A549 (cell line): ENCODE data around the gene MTPN. TPM values are rescaled to one million over a fixed set of nuclear protein-coding genes. Genes with fewer than 3 reads are reported as not detected.

Source experiments
- ATAC-seq, 2 experiments: fragments of 200-7000 bp in 1 of 2; fragments of >200 bp in 1 of 2; cut with Nextera tagmentation in 1 of 2; cut with Tn5 transposase in 1 of 2; 3 replicates each; pipeline versions ENCODE4 v1.8.0 to v1.9.1; 2018 to 2020; ENCODE audit warnings: mild to moderate bottlenecking in 1 of 2, moderate library complexity in 1 of 2
- CTCF ChIA-PET: fragments of 300-600 bp; sonication (Branson Sonifier 250); formaldehyde crosslinking; extraction: SDS; loops from one replicate; lab custom pipeline; 2021; ENCODE audit warnings: antibody characterized with exemption, inconsistent platforms; lab: Yijun Ruan, JAX
- POLR2A ChIA-PET: fragments of 350-600 bp; formaldehyde crosslinking; extraction: SDS; loops from one replicate; lab custom pipeline; 2021; ENCODE audit warnings: antibody characterized with exemption, inconsistent platforms; lab: Yijun Ruan, JAX
- DNase-seq, 2 experiments: peaks; one replicate each; pipeline versions ENCODE4 v3.0.0 to v3.0.0-alpha.2; 2011 to 2016; ENCODE audit warnings: low read depth in 1 of 2, low spot score in 1 of 2
- FAIRE-seq: peaks from 2 replicates; lab custom pipeline; 2011; peaks lifted over from hg19 to GRCh38; lab: Jason Lieb, UNC
- H3K27ac ChIP-seq, 2 experiments: fragments of >200 bp; sonication (Bioruptor Twin); formaldehyde crosslinking; 3 replicates each; pipeline ENCODE4 v1.5.1; 2016 to 2017
- H3K4me1 ChIP-seq: fragments of >200 bp; sonication (Bioruptor Twin); formaldehyde crosslinking; 3 replicates; pipeline ENCODE4 v1.6.1; 2016
- H3K4me2 ChIP-seq: fragments of >200 bp; sonication (Bioruptor Twin); formaldehyde crosslinking; 3 replicates; pipeline ENCODE4 v1.6.1; 2016
- H3K4me3 ChIP-seq: fragments of >200 bp; sonication (Bioruptor Twin); formaldehyde crosslinking; 3 replicates; pipeline ENCODE4 v1.5.1; 2016
- H3K9me3 ChIP-seq: fragments of >200 bp; sonication (Bioruptor Twin); formaldehyde crosslinking; 3 replicates; pipeline ENCODE4 v1.6.1; 2016
- ATOH8 ChIP-seq: fragments of 250-450 bp; sonication (Bioruptor Pico); IDR thresholded peaks from 2 replicates; pipeline ENCODE4 v1.5.0; 2020; ENCODE audit warnings: low read depth, mild to moderate bottlenecking, moderate library complexity
- BHLHE40 ChIP-seq: IDR thresholded peaks from 2 replicates; pipeline ENCODE4 v1.6.1; 2012; ENCODE audit warnings: low read depth, low read length, inconsistent platforms
- CHD2 ChIP-seq: fragments of 150-350 bp; IDR thresholded peaks from 2 replicates; pipeline ENCODE4 v1.6.1; 2014; ENCODE audit warnings: low read length; ENCODE audit not compliant: partially characterized antibody
- CTCF ChIP-seq: fragments of >200 bp; sonication (Bioruptor Twin); formaldehyde crosslinking; IDR thresholded peaks from 3 replicates; pipeline ENCODE4 v1.5.1; 2016
- EHF ChIP-seq: fragments of 250-450 bp; sonication (Bioruptor Pico); IDR thresholded peaks from 2 replicates; pipeline ENCODE4 v1.5.0; 2020; ENCODE audit warnings: mild to moderate bottlenecking
- EP300 ChIP-seq, 2 experiments: fragments of >200 bp; sonication (Bioruptor Twin); formaldehyde crosslinking; IDR thresholded peaks; 2 replicates in 1 of 2; 3 replicates in 1 of 2; pipeline ENCODE4 v1.6.1; 2016 to 2017
- FOSB ChIP-seq: fragments of 250-450 bp; sonication (Bioruptor Pico); IDR thresholded peaks from 2 replicates; pipeline ENCODE4 v1.5.0; 2020; ENCODE audit warnings: mild to moderate bottlenecking, moderate library complexity
- FOSL2 ChIP-seq, 2 experiments: fragments of 450-650 bp in 1 of 2; fragments of >200 bp in 1 of 2; sonication (Bioruptor Twin) in 1 of 2; formaldehyde crosslinking; IDR thresholded peaks; 2 replicates each; pipeline versions ENCODE4 v1.5.0 to v1.6.1; 2016 to 2020; ENCODE audit warnings: mild to moderate bottlenecking in 1 of 2, moderate library complexity in 1 of 2
- HOXA7 ChIP-seq: fragments of 250-450 bp; sonication (Bioruptor Pico); IDR thresholded peaks from 2 replicates; pipeline ENCODE4 v1.5.0; 2020; ENCODE audit warnings: mild to moderate bottlenecking, moderate library complexity
- HOXB13 ChIP-seq: fragments of 250-450 bp; sonication (Bioruptor Pico); IDR thresholded peaks from 2 replicates; pipeline ENCODE4 v1.5.0; 2020; ENCODE audit warnings: low read depth, mild to moderate bottlenecking, moderate library complexity
- MAFK ChIP-seq: fragments of 450-650 bp; IDR thresholded peaks from 2 replicates; pipeline ENCODE4 v1.6.1; 2014; ENCODE audit not compliant: partially characterized antibody
- MAZ ChIP-seq: fragments of 150-350 bp; IDR thresholded peaks from 2 replicates; pipeline ENCODE4 v1.6.1; 2014; ENCODE audit warnings: antibody characterized with exemption, low read depth, low read length, borderline replicate concordance
- NR3C1 ChIP-seq: fragments of >200 bp; sonication (Bioruptor Twin); formaldehyde crosslinking; IDR thresholded peaks from 3 replicates; pipeline ENCODE4 v1.6.1; 2017
- POLR2AphosphoS2 ChIP-seq: conservative IDR thresholded peaks from 2 replicates; pipeline ENCODE4 v1.6.1; 2012; ENCODE audit warnings: low read length, improper control_type of control experiment, inconsistent platforms
- RNF2 ChIP-seq: fragments of 200-600 bp; sonication (generic); IDR thresholded peaks from 2 replicates; pipeline ENCODE4 v1.6.1; 2016; ENCODE audit warnings: low read depth, mild to moderate bottlenecking, antibody characterized with exemption, moderate library complexity, borderline replicate concordance
- SMC3 ChIP-seq: fragments of >200 bp; sonication (Bioruptor Twin); formaldehyde crosslinking; IDR thresholded peaks from 3 replicates; pipeline ENCODE4 v1.6.1; 2018; ENCODE audit warnings: inconsistent platforms
- SREBF2 ChIP-seq: fragments of 450-650 bp; IDR thresholded peaks from 2 replicates; pipeline ENCODE4 v1.6.1; 2014; ENCODE audit warnings: mild to moderate bottlenecking, moderate library complexity
- TFCP2L1 ChIP-seq: fragments of 250-450 bp; sonication (Bioruptor Pico); IDR thresholded peaks from 2 replicates; pipeline ENCODE4 v1.5.0; 2021; ENCODE audit warnings: mild to moderate bottlenecking
- ZC3H11A ChIP-seq: fragments of 450-650 bp; IDR thresholded peaks from 2 replicates; pipeline ENCODE4 v1.6.1; 2014; ENCODE audit warnings: antibody characterized with exemption, mild to moderate bottlenecking
- WGBS: methylation state at CpG from one replicate; pipeline ENCODE4 v1.1.6; 2017; ENCODE audit errors: missing lambda C conversion rate; 5-methylcytosine and 5-hydroxymethylcytosine counted together
- polyA plus RNA-seq, 4 experiments: library from polyadenylated mRNA; depleted of rRNA in 3 of 4; stranded (reverse); fragments of >200 nt; fragmentation: RNase III in 1 of 4; extraction: RNeasy Plus Mini Kit Qiagen cat#74134 plus additional on column Dnase treatment in 1 of 4; gene quantifications; 2 replicates in 3 of 4; 3 replicates in 1 of 4; pipeline ENCODE4 v1.2.3, GENCODE V29; 2011 to 2017

The MTPN gene
- polyA plus RNA-seq, 2 of the 4 experiments (the other 2 are of a cell fraction), result 147 to 206 TPM

- Histone ChIP-seq H3K9me3 (no peaks in the 10 kb centered on the region), H3K4me1 (peaks cover 36% of the 10 kb centered on the region), H3K4me2 (peak overlapping the region; percentile 31), H3K4me3 (no peak overlapping the region), H3K27ac (peak overlapping the region; percentile 19 to 26; a peak in 3 of 6 replicates)
- ATAC-seq (peak; percentile 35 to 86; a peak in 4 of 6 replicates), FAIRE-seq (no peak), DNase-seq (peak in 1 of 2 experiments; percentile 74)
- TF ChIP-seq POLR2AphosphoS2, result no peak
- TF ChIP-seq CTCF, result no peak
- no peak for TF ChIP-seq HOXB13 (CRISPR knock-in tag)
- no peak for TF ChIP-seq NR3C1
- no peak for TF ChIP-seq SREBF2
- TF ChIP-seq ATOH8, result no peak
- no peak for TF ChIP-seq HOXA7 (CRISPR knock-in tag)
- no peak for TF ChIP-seq FOSL2 (IDR thresholded peaks at IDR 0.05)
- no peak for TF ChIP-seq FOSL2 (CRISPR knock-in tag; IDR thresholded peaks at IDR 0.05)
- WGBS, result 58% methylated on average over 9 of the region's 9 CpGs
- POLR2A ChIA-PET, result no interaction called here
- CTCF ChIA-PET, result no interaction called here
Measured at GRCh38 chr7:135930565-135931461, 46.3 kb downstream of the MTPN start.

GRCh38 chr7:135929722-135930141 is 47.4 kb downstream of the MTPN start:
- Histone ChIP-seq H3K9me3 (no peaks in the 10 kb centered on the region), H3K4me2 (0 out of 3 replicates have a peak overlapping the region, but pooled peaks have one; percentile 31), H3K4me1 (peaks cover 45% of the 10 kb centered on the region), H3K4me3 (no peak overlapping the region), H3K27ac (no peak overlapping the region)
- DNase-seq (no peak), ATAC-seq (no peak), FAIRE-seq (no peak)
- ChIA-PET POLR2A (no interaction called here), CTCF (interaction anchor here (1.4 kb wide), 1 partner anchor 129 kb away, joined by 3 read pairs; no protein-coding TSS in a partner anchor)
- TF ChIP-seq MAZ (no peak), CHD2 (no peak), EHF (CRISPR knock-in tag) (no peak), MAFK (no peak), BHLHE40 (no peak)
- WGBS, result 74% methylated on average over 3 of the region's 3 CpGs

GRCh38 chr7:135929249-135929648 is 47.9 kb downstream of the MTPN start:
- TF ChIP-seq ZC3H11A (no peak), FOSB (CRISPR knock-in tag) (no peak), SMC3 (no peak), RNF2 (no peak), EP300 (IDR thresholded peaks at IDR 0.05) (no peak), TFCP2L1 (CRISPR knock-in tag) (no peak)
- Histone ChIP-seq H3K9me3 (no peaks in the 10 kb centered on the region), H3K4me1 (peaks cover 49% of the 10 kb centered on the region), H3K4me2 (no peak overlapping the region), H3K27ac (no peak overlapping the region), H3K4me3 (no peak overlapping the region)
- no peak for ATAC-seq
- POLR2A ChIA-PET, result no interaction called here
- 93% methylated on average over 2 of the region's 2 CpGs for WGBS
- no peak for DNase-seq
- FAIRE-seq, result no peak
- CTCF ChIA-PET, result interaction anchor here (1.1 to 1.4 kb wide), 2 partner anchors 29 to 128 kb away, joined by 3 read pairs; no protein-coding TSS in a partner anchor
